Activated CD8-positive, alpha-beta T cell treated with anti-CD3 and anti-CD28 coated beads for 36 hours (primary cell): Measurements from ENCODE around the gene GID4. TPM values are rescaled to one million over a fixed set of nuclear protein-coding genes. Genes with fewer than 3 reads are reported as not detected.
A peak's percentile ranks its signal among the peaks of the same experiment; 100 is the strongest.

Source experiments
- ATAC-seq: fragments of 200-7000 bp; cut with Tn5 transposase; one replicate; pipeline ENCODE4 v1.10.0; 2021; ENCODE audit warnings: mild to moderate bottlenecking, moderate library complexity
- CTCF ChIA-PET: fragments of 350-600 bp; sonication (Branson Sonifier 250); formaldehyde crosslinking; loops from one replicate; lab custom pipeline; 2021; ENCODE audit warnings: antibody characterized with exemption; lab: Charles Lee
- POLR2A ChIA-PET: fragments of 350-600 bp; sonication (Branson Sonifier 250); formaldehyde crosslinking; loops from one replicate; lab custom pipeline; 2021; ENCODE audit warnings: antibody characterized with exemption; lab: Charles Lee
- DNase-seq: peaks from one replicate; pipeline ENCODE4 v3.0.0-alpha.2; 2020
- H3K27ac Mint-ChIP-seq: one replicate; pipeline ENCODE4 v1.8.0; 2021; ENCODE audit warnings: mild to moderate bottlenecking, mixed read lengths
- H3K27me3 Mint-ChIP-seq: one replicate; pipeline ENCODE4 v1.8.0; 2021; ENCODE audit warnings: mixed read lengths
- H3K36me3 Mint-ChIP-seq: one replicate; pipeline ENCODE4 v1.8.0; 2021; ENCODE audit warnings: low read depth, mixed read lengths
- H3K4me1 Mint-ChIP-seq: one replicate; pipeline ENCODE4 v1.8.0; 2021; ENCODE audit warnings: low read depth, mixed read lengths
- H3K4me3 Mint-ChIP-seq: one replicate; pipeline ENCODE4 v1.8.0; 2021; ENCODE audit warnings: mild to moderate bottlenecking, moderate library complexity, mixed read lengths
- H3K9me3 Mint-ChIP-seq: one replicate; pipeline ENCODE4 v1.8.0; 2021; ENCODE audit warnings: mixed read lengths
- CTCF ChIP-seq: fragments of 200-600 bp; IDR thresholded peaks from one replicate; pipeline ENCODE4 v1.8.0; 2022; ENCODE audit warnings: antibody characterized with exemption, mild to moderate bottlenecking
- intact Hi-C: fragments of 100-400 bp; cut with micrococcal nuclease; formaldehyde crosslinking; loops from one replicate; pipeline ENCODE4 v1.10.0; 2022
- total RNA-seq, 2 experiments: library from RNA; stranded (reverse); gene quantifications; one replicate each; pipeline ENCODE4 v1.2.3, GENCODE V29; 2021

Gene GID4
- 1 to 10 TPM; 8.7 to 9.1 TPM for total RNA-seq

DNA sequence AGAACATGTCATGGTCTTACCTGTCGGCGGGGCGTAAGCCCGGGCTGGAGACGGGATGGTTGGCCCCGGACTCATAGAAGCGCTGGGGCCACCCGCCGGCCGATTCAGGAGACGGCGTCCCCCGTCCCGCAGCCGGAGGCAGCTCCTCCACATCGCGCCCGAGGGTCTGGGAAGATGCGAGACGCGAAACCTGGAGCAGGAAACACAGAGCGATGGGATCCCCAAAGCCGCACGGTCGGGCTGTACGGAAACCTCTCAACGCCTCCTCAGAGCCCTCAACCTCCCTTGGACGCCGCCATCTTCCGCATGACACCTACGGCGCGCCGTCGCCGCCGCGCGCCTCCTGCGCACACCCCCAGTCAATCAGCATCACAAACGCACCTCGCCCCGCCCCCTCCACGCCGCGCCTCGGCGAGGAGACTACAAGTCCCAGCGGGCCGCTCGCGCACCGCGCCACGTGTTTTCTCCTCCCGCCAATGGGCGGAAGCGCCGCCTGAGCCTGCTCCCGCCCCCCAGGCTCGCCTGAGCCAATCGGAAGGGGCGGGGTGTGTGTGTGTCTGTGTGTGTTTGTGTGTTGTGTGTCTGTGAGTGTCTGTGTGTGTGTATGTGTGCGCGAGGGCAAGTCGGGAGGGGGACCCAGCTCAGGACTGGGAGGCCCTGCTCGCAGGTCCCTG, at the start of gene GID4, which contains the start of gene ATPAF2:
TSS of gene GID4 (plus strand) at position 548 of the 674 bp plus-strand sequence. CDS start at position 605, 57 bp downstream.
TSS of gene ATPAF2 (minus strand) at position 308 of the 674 bp plus-strand sequence. CDS start at position 153, 155 bp downstream.
- intact Hi-C loops, result loop anchor here (5.0 to 10.0 kb wide), 3 partner anchors 62 to 344 kb away; no protein-coding TSS in a partner anchor
- ChIA-PET POLR2A (interaction anchor here (1.0 to 1.5 kb wide), 6 partner anchors 56 to 348 kb away, joined by 3 to 4 read pairs (median 3); partner anchors contain the start of genes DRC3 and TOM1L2), CTCF (interaction anchor here (0.7 kb wide), 1 partner anchor 355 kb away, joined by 4 read pairs; no protein-coding TSS in a partner anchor)
- H3K36me3 Mint-ChIP-seq, result peaks cover 3% of the 10 kb centered on the region
- H3K4me3 Mint-ChIP-seq, result peak within 1 kb of the TSS; percentile 95
- peak within 1 kb of the TSS; percentile 96 for H3K27ac Mint-ChIP-seq
- ATAC-seq (peak; percentile 93), DNase-seq (peak; percentile 100)
- H3K9me3 Mint-ChIP-seq, result no peaks in the 10 kb centered on the region
- peaks cover 48% of the 10 kb centered on the region for H3K4me1 Mint-ChIP-seq
- no peaks in the 10 kb centered on the region for H3K27me3 Mint-ChIP-seq
- TF ChIP-seq CTCF, result no peak

GRCh38 chr17:17989618-17990017, 49.6 kb upstream of the GID4 start:
- POLR2A ChIA-PET, result no interaction called here

GRCh38 chr17:17990282-17990681, 48.9 kb upstream of the GID4 start:
- peaks cover 2% of the 10 kb centered on the region for H3K4me1 Mint-ChIP-seq
- no peak overlapping the region for H3K4me3 Mint-ChIP-seq
- ATAC-seq, result no peak
- no peaks in the 10 kb centered on the region for H3K9me3 Mint-ChIP-seq
- POLR2A ChIA-PET, result no interaction called here
- DNase-seq, result no peak
- CTCF ChIA-PET, result no interaction called here
- no peaks in the 10 kb centered on the region for H3K27me3 Mint-ChIP-seq
- no peaks in the 10 kb centered on the region for H3K36me3 Mint-ChIP-seq
- H3K27ac Mint-ChIP-seq, result no peak overlapping the region
- TF ChIP-seq CTCF, result no peak
- intact Hi-C loops, result no loop called here

More at GRCh38 chr17:17989618-17990017, 49.6 kb upstream of the GID4 start:
- CTCF ChIA-PET, result no interaction called here
- ATAC-seq, result no peak
- no peak for TF ChIP-seq CTCF
- H3K27me3 Mint-ChIP-seq, result no peaks in the 10 kb centered on the region
- DNase-seq, result no peak
- H3K36me3 Mint-ChIP-seq, result no peaks in the 10 kb centered on the region
- no peak overlapping the region for H3K27ac Mint-ChIP-seq
- intact Hi-C loops, result no loop called here
- peaks cover 2% of the 10 kb centered on the region for H3K4me1 Mint-ChIP-seq
- no peak overlapping the region for H3K4me3 Mint-ChIP-seq
- no peaks in the 10 kb centered on the region for H3K9me3 Mint-ChIP-seq

DNA sequence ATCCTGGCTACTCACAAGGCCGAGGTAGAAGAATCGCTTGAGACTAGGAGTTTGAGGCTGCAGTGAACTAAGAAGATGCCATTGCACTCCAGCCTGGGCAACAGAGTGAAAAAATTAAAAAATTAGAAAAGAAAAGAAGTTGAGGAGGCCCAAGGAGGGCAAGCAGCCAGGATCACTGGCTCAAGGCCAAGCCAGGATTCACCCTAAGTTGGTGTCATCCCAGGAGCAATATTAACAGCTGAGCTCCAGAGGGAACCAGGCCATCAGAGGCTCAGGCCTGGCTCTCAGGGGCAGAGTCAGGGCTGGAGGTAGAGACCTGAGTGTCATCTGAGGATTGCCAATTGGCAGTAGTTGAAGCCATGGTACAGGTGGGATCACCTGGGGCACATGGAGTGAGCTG, 45.8 kb upstream of the GID4 start:
- H3K9me3 Mint-ChIP-seq, result no peaks in the 10 kb centered on the region
- H3K27ac Mint-ChIP-seq, result no peak overlapping the region
- intact Hi-C loops, result no loop called here
- no peak for DNase-seq
- POLR2A ChIA-PET, result interaction anchor here (0.9 kb wide), 1 partner anchor 8 kb away, joined by 3 read pairs; no protein-coding TSS in a partner anchor
- H3K4me1 Mint-ChIP-seq, result peaks cover 2% of the 10 kb centered on the region
- H3K27me3 Mint-ChIP-seq, result no peaks in the 10 kb centered on the region
- no peak overlapping the region for H3K4me3 Mint-ChIP-seq
- no peaks in the 10 kb centered on the region for H3K36me3 Mint-ChIP-seq
- TF ChIP-seq CTCF, result no peak
- ATAC-seq, result no peak
- CTCF ChIA-PET, result no interaction called here

GRCh38 chr17:17993852-17994251, 45.4 kb upstream of the GID4 start:
- ChIA-PET POLR2A (no interaction called here), CTCF (interaction anchor here (0.6 to 2.3 kb wide), 7 partner anchors 8 to 41 kb away, joined by 3 to 6 read pairs (median 4); no protein-coding TSS in a partner anchor)

More at GRCh38 chr17:17993852-17994251, 45.4 kb upstream of the GID4 start:
- TF ChIP-seq CTCF, result no peak
- Mint-ChIP-seq H3K4me3 (no peak overlapping the region), H3K4me1 (peaks cover 2% of the 10 kb centered on the region), H3K36me3 (no peaks in the 10 kb centered on the region), H3K27me3 (no peaks in the 10 kb centered on the region), H3K9me3 (no peaks in the 10 kb centered on the region), H3K27ac (no peak overlapping the region)
- ATAC-seq (no peak), DNase-seq (no peak)
- intact Hi-C loops, result no loop called here
